Astrocyte (in vitro differentiated cells and primary cell): ENCODE data around the gene SLBP. TPM values are rescaled to one million over a fixed set of nuclear protein-coding genes. Genes with fewer than 3 reads are reported as not detected.

Experiments
- DNase-seq: peaks from one replicate; pipeline ENCODE4 v3.0.0-alpha.2; 2010; ENCODE audit warnings: low read depth
- FAIRE-seq: peaks from 2 replicates; lab custom pipeline; 2011; peaks lifted over from hg19 to GRCh38; lab: Jason Lieb, UNC
- H2AFZ ChIP-seq: 2 replicates; pipeline ENCODE4 v1.6.0; 2012; ENCODE audit warnings: low read depth, low read length, inconsistent platforms
- H3K27ac ChIP-seq: 2 replicates; pipeline ENCODE4 v1.5.1; 2011; ENCODE audit warnings: low read depth, low read length, inconsistent platforms
- H3K27me3 ChIP-seq: 2 replicates; pipeline ENCODE4 v1.6.0; 2011; ENCODE audit warnings: low read length, inconsistent platforms; ENCODE audit not compliant: insufficient read depth
- H3K36me3 ChIP-seq: 2 replicates; pipeline ENCODE4 v1.5.1; 2011; ENCODE audit warnings: low read length, inconsistent platforms; ENCODE audit not compliant: insufficient read depth
- H3K4me1 ChIP-seq: 2 replicates; pipeline ENCODE4 v1.5.1; 2011; ENCODE audit warnings: low read length, inconsistent platforms; ENCODE audit not compliant: insufficient read depth
- H3K4me2 ChIP-seq: 2 replicates; pipeline ENCODE4 v1.6.0; 2012; ENCODE audit warnings: low read length, inconsistent platforms
- H3K4me3 ChIP-seq: 2 replicates; pipeline ENCODE4 v1.5.1; 2011; ENCODE audit warnings: low read depth, mild to moderate bottlenecking, low read length, inconsistent platforms; ENCODE audit not compliant: insufficient read depth
- H3K79me2 ChIP-seq: 2 replicates; pipeline ENCODE4 v1.6.0; 2012; ENCODE audit warnings: mild to moderate bottlenecking, low read length, inconsistent platforms; ENCODE audit not compliant: insufficient read depth
- H3K9ac ChIP-seq: 2 replicates; pipeline ENCODE4 v1.6.0; 2012; ENCODE audit warnings: mild to moderate bottlenecking, low read length, inconsistent platforms
- H3K9me3 ChIP-seq: 2 replicates; pipeline ENCODE4 v1.5.1; 2012; ENCODE audit warnings: low read depth, mild to moderate bottlenecking, low read length, inconsistent platforms; ENCODE audit not compliant: insufficient read depth
- H4K20me1 ChIP-seq: 2 replicates; pipeline ENCODE4 v1.6.0; 2012; ENCODE audit warnings: low read length, inconsistent platforms; ENCODE audit not compliant: insufficient read depth
- H3K27ac Mint-ChIP-seq: one replicate; pipeline ENCODE4 v1.8.0; 2021; ENCODE audit warnings: mild to moderate bottlenecking, mixed read lengths; ENCODE audit not compliant: unreplicated experiment
- H3K27me3 Mint-ChIP-seq: one replicate; pipeline ENCODE4 v1.8.0; 2021; ENCODE audit warnings: low read depth, mixed read lengths; ENCODE audit not compliant: unreplicated experiment
- H3K36me3 Mint-ChIP-seq: one replicate; pipeline ENCODE4 v1.8.0; 2021; ENCODE audit warnings: low read depth, mixed read lengths; ENCODE audit not compliant: unreplicated experiment
- H3K4me1 Mint-ChIP-seq: one replicate; pipeline ENCODE4 v1.8.0; 2021; ENCODE audit warnings: low read depth, mixed read lengths; ENCODE audit not compliant: unreplicated experiment
- H3K4me3 Mint-ChIP-seq: one replicate; pipeline ENCODE4 v1.8.0; 2021; ENCODE audit warnings: mild to moderate bottlenecking, moderate library complexity, mixed read lengths; ENCODE audit not compliant: unreplicated experiment
- H3K9me3 Mint-ChIP-seq: one replicate; pipeline ENCODE4 v1.8.0; 2021; ENCODE audit warnings: mild to moderate bottlenecking, mixed read lengths; ENCODE audit not compliant: unreplicated experiment
- EZH2 ChIP-seq: IDR thresholded peaks from 2 replicates; pipeline ENCODE4 v1.6.1; 2012; ENCODE audit warnings: mild to moderate bottlenecking, low read length, inconsistent platforms; ENCODE audit not compliant: insufficient read depth
- total RNA-seq: library from RNA; stranded (reverse); gene quantifications from 2 replicates; pipeline ENCODE4 v1.2.1, GENCODE V29; 2021
- TF ChIP-seq, protein P1 (sequence below): IDR thresholded peaks from 2 replicates; pipeline ENCODE4 v1.5.1; 2011; ENCODE audit warnings: low read depth, mild to moderate bottlenecking, inconsistent platforms, low read length, moderate library complexity; ENCODE audit not compliant: insufficient read depth

The SLBP gene
- total RNA-seq, 1 donor from 2014 or later: 44.5 TPM

GRCh38 chr4:1656132-1656531 lies 56.0 kb downstream of the SLBP start:
- FAIRE-seq (no peak), DNase-seq (no peak)
- Histone ChIP-seq H3K27me3 (no peaks in the 10 kb centered on the region), H3K4me1 (no peaks in the 10 kb centered on the region), H2AFZ (no peak overlapping the region), H3K9me3 (peaks cover 6% of the 10 kb centered on the region), H3K9ac (no peak overlapping the region), H3K27ac (no peak overlapping the region), H3K79me2 (no peaks in the 10 kb centered on the region), H4K20me1 (peaks cover 12% of the 10 kb centered on the region), H3K4me2 (no peak overlapping the region), H3K4me3 (no peak overlapping the region), H3K36me3 (no peaks in the 10 kb centered on the region)
- H3K4me3 Mint-ChIP-seq: no peak overlapping the region
- H3K9me3 Mint-ChIP-seq: no peaks in the 10 kb centered on the region
- TF ChIP-seq EZH2: no peak
- TF ChIP-seq, protein P1, sequence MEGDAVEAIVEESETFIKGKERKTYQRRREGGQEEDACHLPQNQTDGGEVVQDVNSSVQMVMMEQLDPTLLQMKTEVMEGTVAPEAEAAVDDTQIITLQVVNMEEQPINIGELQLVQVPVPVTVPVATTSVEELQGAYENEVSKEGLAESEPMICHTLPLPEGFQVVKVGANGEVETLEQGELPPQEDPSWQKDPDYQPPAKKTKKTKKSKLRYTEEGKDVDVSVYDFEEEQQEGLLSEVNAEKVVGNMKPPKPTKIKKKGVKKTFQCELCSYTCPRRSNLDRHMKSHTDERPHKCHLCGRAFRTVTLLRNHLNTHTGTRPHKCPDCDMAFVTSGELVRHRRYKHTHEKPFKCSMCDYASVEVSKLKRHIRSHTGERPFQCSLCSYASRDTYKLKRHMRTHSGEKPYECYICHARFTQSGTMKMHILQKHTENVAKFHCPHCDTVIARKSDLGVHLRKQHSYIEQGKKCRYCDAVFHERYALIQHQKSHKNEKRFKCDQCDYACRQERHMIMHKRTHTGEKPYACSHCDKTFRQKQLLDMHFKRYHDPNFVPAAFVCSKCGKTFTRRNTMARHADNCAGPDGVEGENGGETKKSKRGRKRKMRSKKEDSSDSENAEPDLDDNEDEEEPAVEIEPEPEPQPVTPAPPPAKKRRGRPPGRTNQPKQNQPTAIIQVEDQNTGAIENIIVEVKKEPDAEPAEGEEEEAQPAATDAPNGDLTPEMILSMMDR: no peak
- no peak overlapping the region for H3K27ac Mint-ChIP-seq
- peaks cover 14% of the 10 kb centered on the region for H3K27me3 Mint-ChIP-seq
- H3K36me3 Mint-ChIP-seq: peaks cover 2% of the 10 kb centered on the region
- H3K4me1 Mint-ChIP-seq: no peaks in the 10 kb centered on the region

- DNase-seq: no peak
- no peak overlapping the region for H3K4me3 ChIP-seq
- no peak overlapping the region for H3K4me3 Mint-ChIP-seq
- TF ChIP-seq, protein P1: no peak
- TF ChIP-seq EZH2: no peak
- no peaks in the 10 kb centered on the region for H3K9me3 Mint-ChIP-seq
- peaks cover 12% of the 10 kb centered on the region for H4K20me1 ChIP-seq
- H3K27ac ChIP-seq: no peak overlapping the region
- H2AFZ ChIP-seq: no peak overlapping the region
- H3K9me3 ChIP-seq: peaks cover 6% of the 10 kb centered on the region
- H3K27me3 Mint-ChIP-seq: peaks cover 14% of the 10 kb centered on the region
- no peaks in the 10 kb centered on the region for H3K27me3 ChIP-seq
- no peak overlapping the region for H3K27ac Mint-ChIP-seq
- H3K36me3 Mint-ChIP-seq: peaks cover 2% of the 10 kb centered on the region
- H3K4me2 ChIP-seq: no peak overlapping the region
- H3K36me3 ChIP-seq: no peaks in the 10 kb centered on the region
- no peaks in the 10 kb centered on the region for H3K4me1 ChIP-seq
- no peak overlapping the region for H3K9ac ChIP-seq
- H3K4me1 Mint-ChIP-seq: no peaks in the 10 kb centered on the region
- no peak for FAIRE-seq
- no peaks in the 10 kb centered on the region for H3K79me2 ChIP-seq
Measured at GRCh38 chr4:1655676-1656075, 56.4 kb downstream of the SLBP start.

- H3K4me2 ChIP-seq: no peak overlapping the region
- no peak overlapping the region for H3K4me3 ChIP-seq
- no peaks in the 10 kb centered on the region for H3K4me1 ChIP-seq
- no peak for TF ChIP-seq EZH2
- TF ChIP-seq, protein P1: no peak
- no peak overlapping the region for H2AFZ ChIP-seq
- H3K36me3 Mint-ChIP-seq: peaks cover 5% of the 10 kb centered on the region
- H3K27ac ChIP-seq: no peak overlapping the region
- H3K4me1 Mint-ChIP-seq: no peaks in the 10 kb centered on the region
- H3K9me3 Mint-ChIP-seq: no peaks in the 10 kb centered on the region
- FAIRE-seq: no peak
- no peaks in the 10 kb centered on the region for H3K27me3 ChIP-seq
- no peak for DNase-seq
- H3K4me3 Mint-ChIP-seq: no peak overlapping the region
- no peak overlapping the region for H3K9ac ChIP-seq
- no peak overlapping the region for H3K27ac Mint-ChIP-seq
- H3K79me2 ChIP-seq: no peaks in the 10 kb centered on the region
- peaks cover 12% of the 10 kb centered on the region for H4K20me1 ChIP-seq
- H3K27me3 Mint-ChIP-seq: peaks cover 14% of the 10 kb centered on the region
- no peaks in the 10 kb centered on the region for H3K36me3 ChIP-seq
- peaks cover 6% of the 10 kb centered on the region for H3K9me3 ChIP-seq
Measured at GRCh38 chr4:1655081-1655480, 57.0 kb downstream of the SLBP start.
